Measurements from ENCODE around the gene RNF138. TPM values are rescaled to one million over a fixed set of nuclear protein-coding genes. Genes with fewer than 3 reads are reported as not detected.
A peak's percentile ranks its signal among the peaks of the same experiment; 100 is the strongest.

RNF138 gene
- total RNA-seq, 1 experiment from 2014 or later: 103 TPM

DNA sequence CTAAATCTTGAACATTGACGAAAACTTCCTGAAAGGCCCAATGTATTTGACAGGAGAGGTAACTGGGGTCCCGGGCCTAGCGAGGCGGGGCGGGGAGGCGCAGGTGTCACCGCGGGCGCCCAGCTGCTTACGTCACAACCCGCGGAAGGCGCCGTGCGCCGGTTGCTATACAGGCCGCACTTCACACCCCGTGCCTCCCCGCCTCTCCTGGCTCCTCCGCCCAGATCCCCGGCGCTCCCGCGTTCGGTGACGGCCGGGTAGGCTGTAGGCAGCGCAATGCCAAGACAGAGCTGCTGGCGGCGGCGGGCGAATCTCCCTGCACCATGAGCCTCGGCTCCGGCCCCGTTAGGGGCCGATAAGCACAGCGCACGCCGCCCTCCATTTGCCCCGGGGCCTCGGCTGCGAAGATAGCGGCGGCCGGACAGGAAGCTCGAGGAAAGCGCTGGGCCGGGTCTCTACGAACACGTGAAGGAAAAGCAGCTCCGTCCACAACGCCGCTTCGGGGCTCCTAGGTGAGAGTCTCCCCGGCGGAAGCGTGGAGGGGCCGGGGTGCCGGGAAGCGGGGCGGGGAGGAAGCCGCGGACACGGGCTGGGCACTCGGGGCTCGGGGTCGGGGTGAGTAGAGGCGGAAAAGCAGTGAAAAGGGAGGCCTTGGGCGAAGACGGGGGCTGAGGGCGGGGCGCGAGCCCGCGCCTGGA is at the start of gene RNF138 (continued):
- TF ChIP-seq TEAD1 (CRISPR knock-in tag; IDR thresholded peaks at IDR 0.05) (peak; percentile 68; the same call in 1 of the 2 replicates), FOXK1 (CRISPR knock-in tag; IDR thresholded peaks at IDR 0.05) (peak; percentile 49; the same call in 1 of the 2 replicates), GABPB1 (CRISPR knock-in tag; IDR thresholded peaks at IDR 0.05) (peak; percentile 68), NR1H2 (CRISPR knock-in tag; IDR thresholded peaks at IDR 0.05) (no peak), ETV6 (CRISPR knock-in tag; IDR thresholded peaks at IDR 0.05) (peak; percentile 81; the same call in 1 of the 2 replicates), RELA (CRISPR knock-in tag; IDR thresholded peaks at IDR 0.05; ENCODE audit: borderline replicate concordance) (peak; percentile 52; the same call in 1 of the 2 replicates), ZNF416 (CRISPR knock-in tag; IDR thresholded peaks at IDR 0.05) (no peak), CREM (CRISPR knock-in tag; IDR thresholded peaks at IDR 0.05) (peak; percentile 92)
- TF ChIP-seq, protein P1, sequence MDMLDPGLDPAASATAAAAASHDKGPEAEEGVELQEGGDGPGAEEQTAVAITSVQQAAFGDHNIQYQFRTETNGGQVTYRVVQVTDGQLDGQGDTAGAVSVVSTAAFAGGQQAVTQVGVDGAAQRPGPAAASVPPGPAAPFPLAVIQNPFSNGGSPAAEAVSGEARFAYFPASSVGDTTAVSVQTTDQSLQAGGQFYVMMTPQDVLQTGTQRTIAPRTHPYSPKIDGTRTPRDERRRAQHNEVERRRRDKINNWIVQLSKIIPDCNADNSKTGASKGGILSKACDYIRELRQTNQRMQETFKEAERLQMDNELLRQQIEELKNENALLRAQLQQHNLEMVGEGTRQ (CRISPR knock-in tag; IDR thresholded peaks at IDR 0.05): no peak; the same call in 1 of the 2 replicates
- TF ChIP-seq, protein P2, sequence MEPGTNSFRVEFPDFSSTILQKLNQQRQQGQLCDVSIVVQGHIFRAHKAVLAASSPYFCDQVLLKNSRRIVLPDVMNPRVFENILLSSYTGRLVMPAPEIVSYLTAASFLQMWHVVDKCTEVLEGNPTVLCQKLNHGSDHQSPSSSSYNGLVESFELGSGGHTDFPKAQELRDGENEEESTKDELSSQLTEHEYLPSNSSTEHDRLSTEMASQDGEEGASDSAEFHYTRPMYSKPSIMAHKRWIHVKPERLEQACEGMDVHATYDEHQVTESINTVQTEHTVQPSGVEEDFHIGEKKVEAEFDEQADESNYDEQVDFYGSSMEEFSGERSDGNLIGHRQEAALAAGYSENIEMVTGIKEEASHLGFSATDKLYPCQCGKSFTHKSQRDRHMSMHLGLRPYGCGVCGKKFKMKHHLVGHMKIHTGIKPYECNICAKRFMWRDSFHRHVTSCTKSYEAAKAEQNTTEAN (CRISPR knock-in tag; IDR thresholded peaks at IDR 0.05): no peak
- TF ChIP-seq, protein P3, sequence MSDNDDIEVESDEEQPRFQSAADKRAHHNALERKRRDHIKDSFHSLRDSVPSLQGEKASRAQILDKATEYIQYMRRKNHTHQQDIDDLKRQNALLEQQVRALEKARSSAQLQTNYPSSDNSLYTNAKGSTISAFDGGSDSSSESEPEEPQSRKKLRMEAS (CRISPR knock-in tag; IDR thresholded peaks at IDR 0.05): peak; percentile 82
- TF ChIP-seq, protein P4, sequence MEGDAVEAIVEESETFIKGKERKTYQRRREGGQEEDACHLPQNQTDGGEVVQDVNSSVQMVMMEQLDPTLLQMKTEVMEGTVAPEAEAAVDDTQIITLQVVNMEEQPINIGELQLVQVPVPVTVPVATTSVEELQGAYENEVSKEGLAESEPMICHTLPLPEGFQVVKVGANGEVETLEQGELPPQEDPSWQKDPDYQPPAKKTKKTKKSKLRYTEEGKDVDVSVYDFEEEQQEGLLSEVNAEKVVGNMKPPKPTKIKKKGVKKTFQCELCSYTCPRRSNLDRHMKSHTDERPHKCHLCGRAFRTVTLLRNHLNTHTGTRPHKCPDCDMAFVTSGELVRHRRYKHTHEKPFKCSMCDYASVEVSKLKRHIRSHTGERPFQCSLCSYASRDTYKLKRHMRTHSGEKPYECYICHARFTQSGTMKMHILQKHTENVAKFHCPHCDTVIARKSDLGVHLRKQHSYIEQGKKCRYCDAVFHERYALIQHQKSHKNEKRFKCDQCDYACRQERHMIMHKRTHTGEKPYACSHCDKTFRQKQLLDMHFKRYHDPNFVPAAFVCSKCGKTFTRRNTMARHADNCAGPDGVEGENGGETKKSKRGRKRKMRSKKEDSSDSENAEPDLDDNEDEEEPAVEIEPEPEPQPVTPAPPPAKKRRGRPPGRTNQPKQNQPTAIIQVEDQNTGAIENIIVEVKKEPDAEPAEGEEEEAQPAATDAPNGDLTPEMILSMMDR (IDR thresholded peaks at IDR 0.05): no peak
- TF ChIP-seq, protein P5, sequence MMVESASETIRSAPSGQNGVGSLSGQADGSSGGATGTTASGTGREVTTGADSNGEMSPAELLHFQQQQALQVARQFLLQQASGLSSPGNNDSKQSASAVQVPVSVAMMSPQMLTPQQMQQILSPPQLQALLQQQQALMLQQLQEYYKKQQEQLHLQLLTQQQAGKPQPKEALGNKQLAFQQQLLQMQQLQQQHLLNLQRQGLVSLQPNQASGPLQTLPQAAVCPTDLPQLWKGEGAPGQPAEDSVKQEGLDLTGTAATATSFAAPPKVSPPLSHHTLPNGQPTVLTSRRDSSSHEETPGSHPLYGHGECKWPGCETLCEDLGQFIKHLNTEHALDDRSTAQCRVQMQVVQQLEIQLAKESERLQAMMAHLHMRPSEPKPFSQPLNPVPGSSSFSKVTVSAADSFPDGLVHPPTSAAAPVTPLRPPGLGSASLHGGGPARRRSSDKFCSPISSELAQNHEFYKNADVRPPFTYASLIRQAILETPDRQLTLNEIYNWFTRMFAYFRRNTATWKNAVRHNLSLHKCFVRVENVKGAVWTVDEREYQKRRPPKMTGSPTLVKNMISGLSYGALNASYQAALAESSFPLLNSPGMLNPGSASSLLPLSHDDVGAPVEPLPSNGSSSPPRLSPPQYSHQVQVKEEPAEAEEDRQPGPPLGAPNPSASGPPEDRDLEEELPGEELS (CRISPR knock-in tag; IDR thresholded peaks at IDR 0.05): peak; percentile 83

DNA sequence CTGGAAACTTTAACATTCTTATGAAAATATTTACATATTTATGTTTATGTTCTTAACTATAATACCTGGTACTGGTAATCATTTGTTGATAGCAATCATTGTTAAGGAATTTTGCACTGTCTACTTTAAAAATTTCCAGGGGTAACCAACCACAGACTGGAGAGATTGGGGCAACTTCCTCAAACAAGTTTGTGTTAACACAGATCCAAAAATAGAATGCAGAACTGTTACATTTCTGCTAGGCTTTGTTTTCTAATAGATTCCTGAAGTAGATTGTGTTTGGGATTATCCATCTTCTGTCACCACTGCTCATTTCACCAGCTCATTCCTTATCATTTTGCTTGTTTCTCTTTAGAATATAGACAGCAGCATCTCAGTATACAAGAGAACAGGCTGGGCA is 49.3 kb upstream of the RNF138 start:
- H3K27ac Mint-ChIP-seq: no peak overlapping the region
- ATAC-seq (no peak), DNase-seq (ENCODE audit: low spot score) (no peak)
- peaks cover 42% of the 10 kb centered on the region for H3K36me3 Mint-ChIP-seq
- ChIA-PET POLR2A (no interaction called here), CTCF (no interaction called here)
- no peaks in the 10 kb centered on the region for H3K27me3 Mint-ChIP-seq (ENCODE audit: low read depth)
- no peak overlapping the region for H3K4me3 Mint-ChIP-seq
- H3K4me1 Mint-ChIP-seq: no peaks in the 10 kb centered on the region
- peaks cover 11% of the 10 kb centered on the region for H3K9me3 Mint-ChIP-seq
- TF ChIP-seq ATF1 (CRISPR knock-in tag; IDR thresholded peaks at IDR 0.05): no peak
- no peak for TF ChIP-seq GTF2I (CRISPR knock-in tag; conservative IDR thresholded peaks at IDR 0.05)
- TF ChIP-seq ZNF138 (CRISPR knock-in tag; conservative IDR thresholded peaks at IDR 0.05): no peak
- TF ChIP-seq, protein P6, sequence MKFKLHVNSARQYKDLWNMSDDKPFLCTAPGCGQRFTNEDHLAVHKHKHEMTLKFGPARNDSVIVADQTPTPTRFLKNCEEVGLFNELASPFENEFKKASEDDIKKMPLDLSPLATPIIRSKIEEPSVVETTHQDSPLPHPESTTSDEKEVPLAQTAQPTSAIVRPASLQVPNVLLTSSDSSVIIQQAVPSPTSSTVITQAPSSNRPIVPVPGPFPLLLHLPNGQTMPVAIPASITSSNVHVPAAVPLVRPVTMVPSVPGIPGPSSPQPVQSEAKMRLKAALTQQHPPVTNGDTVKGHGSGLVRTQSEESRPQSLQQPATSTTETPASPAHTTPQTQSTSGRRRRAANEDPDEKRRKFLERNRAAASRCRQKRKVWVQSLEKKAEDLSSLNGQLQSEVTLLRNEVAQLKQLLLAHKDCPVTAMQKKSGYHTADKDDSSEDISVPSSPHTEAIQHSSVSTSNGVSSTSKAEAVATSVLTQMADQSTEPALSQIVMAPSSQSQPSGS (CRISPR knock-in tag; IDR thresholded peaks at IDR 0.05; ENCODE audit: borderline replicate concordance, low read depth): no peak
- TF ChIP-seq, protein P7, sequence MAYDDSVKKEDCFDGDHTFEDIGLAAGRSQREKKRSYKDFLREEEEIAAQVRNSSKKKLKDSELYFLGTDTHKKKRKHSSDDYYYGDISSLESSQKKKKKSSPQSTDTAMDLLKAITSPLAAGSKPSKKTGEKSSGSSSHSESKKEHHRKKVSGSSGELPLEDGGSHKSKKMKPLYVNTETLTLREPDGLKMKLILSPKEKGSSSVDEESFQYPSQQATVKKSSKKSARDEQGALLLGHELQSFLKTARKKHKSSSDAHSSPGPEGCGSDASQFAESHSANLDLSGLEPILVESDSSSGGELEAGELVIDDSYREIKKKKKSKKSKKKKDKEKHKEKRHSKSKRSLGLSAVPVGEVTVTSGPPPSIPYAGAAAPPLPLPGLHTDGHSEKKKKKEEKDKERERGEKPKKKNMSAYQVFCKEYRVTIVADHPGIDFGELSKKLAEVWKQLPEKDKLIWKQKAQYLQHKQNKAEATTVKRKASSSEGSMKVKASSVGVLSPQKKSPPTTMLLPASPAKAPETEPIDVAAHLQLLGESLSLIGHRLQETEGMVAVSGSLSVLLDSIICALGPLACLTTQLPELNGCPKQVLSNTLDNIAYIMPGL (CRISPR knock-in tag; IDR thresholded peaks at IDR 0.05): no peak
- TF ChIP-seq TEAD4 (CRISPR knock-in tag; IDR thresholded peaks at IDR 0.05): no peak
- TF ChIP-seq ZNF317 (CRISPR knock-in tag; IDR thresholded peaks at IDR 0.05; ENCODE audit: borderline replicate concordance, low read depth): no peak
- no peak for TF ChIP-seq ZNF219 (CRISPR knock-in tag; IDR thresholded peaks at IDR 0.05; ENCODE audit: borderline replicate concordance)
- TF ChIP-seq, protein P8, sequence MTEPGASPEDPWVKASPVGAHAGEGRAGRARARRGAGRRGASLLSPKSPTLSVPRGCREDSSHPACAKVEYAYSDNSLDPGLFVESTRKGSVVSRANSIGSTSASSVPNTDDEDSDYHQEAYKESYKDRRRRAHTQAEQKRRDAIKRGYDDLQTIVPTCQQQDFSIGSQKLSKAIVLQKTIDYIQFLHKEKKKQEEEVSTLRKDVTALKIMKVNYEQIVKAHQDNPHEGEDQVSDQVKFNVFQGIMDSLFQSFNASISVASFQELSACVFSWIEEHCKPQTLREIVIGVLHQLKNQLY (CRISPR knock-in tag; IDR thresholded peaks at IDR 0.05): no peak
- TF ChIP-seq KAT7 (CRISPR knock-in tag; IDR thresholded peaks at IDR 0.05; ENCODE audit: borderline replicate concordance): no peak
- TF ChIP-seq, protein P9, sequence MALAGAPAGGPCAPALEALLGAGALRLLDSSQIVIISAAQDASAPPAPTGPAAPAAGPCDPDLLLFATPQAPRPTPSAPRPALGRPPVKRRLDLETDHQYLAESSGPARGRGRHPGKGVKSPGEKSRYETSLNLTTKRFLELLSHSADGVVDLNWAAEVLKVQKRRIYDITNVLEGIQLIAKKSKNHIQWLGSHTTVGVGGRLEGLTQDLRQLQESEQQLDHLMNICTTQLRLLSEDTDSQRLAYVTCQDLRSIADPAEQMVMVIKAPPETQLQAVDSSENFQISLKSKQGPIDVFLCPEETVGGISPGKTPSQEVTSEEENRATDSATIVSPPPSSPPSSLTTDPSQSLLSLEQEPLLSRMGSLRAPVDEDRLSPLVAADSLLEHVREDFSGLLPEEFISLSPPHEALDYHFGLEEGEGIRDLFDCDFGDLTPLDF (CRISPR knock-in tag; IDR thresholded peaks at IDR 0.05): no peak
- no peak for TF ChIP-seq NR3C1 (CRISPR knock-in tag; conservative IDR thresholded peaks at IDR 0.05; ENCODE audit: low read depth)
